Tibial nerve (tissue), 4 donors: Measurements from ENCODE around the gene STRA8.

Experiments used
- CTCF ChIP-seq, 5 experiments: fragments of 200-600 bp in 3 of 5; fragments of 450-650 bp in 2 of 5; sonication (generic) in 3 of 5; IDR thresholded peaks; one replicate each; pipeline ENCODE4 v1.5.1; 2016 to 2019; ENCODE audit warnings: antibody characterized with exemption in 5 of 5, mild to moderate bottlenecking in 3 of 5, moderate library complexity in 2 of 5
- EP300 ChIP-seq, 2 donors: sonication (generic); formaldehyde crosslinking; IDR thresholded peaks; one replicate each; pipeline ENCODE4 v1.6.1; 2017; ENCODE audit warnings: antibody characterized with exemption in 2 of 2, mild to moderate bottlenecking in 1 of 2
- POLR2A ChIP-seq, 2 donors: fragments of 450-650 bp; IDR thresholded peaks; one replicate each; pipeline ENCODE4 v1.6.1; 2017; ENCODE audit warnings: antibody characterized with exemption in 2 of 2, mild to moderate bottlenecking in 2 of 2, moderate library complexity in 2 of 2

- TF ChIP-seq CTCF (IDR thresholded peaks at IDR 0.05) (no peak), POLR2A (IDR thresholded peaks at IDR 0.05) (no peak), EP300 (IDR thresholded peaks at IDR 0.05) (no peak)
Measured at GRCh38 chr7:135263321-135263970, 29.8 kb downstream of the STRA8 start.
